Naive thymus-derived CD4-positive, alpha-beta T cell (primary cell): ENCODE results near the gene GLRA1. TPM values are rescaled to one million over a fixed set of nuclear protein-coding genes. Genes with fewer than 3 reads are reported as not detected.

Experiments used
- ATAC-seq: fragments of 150-1000 bp; cut with Tn5 transposase; 2 replicates; pipeline ENCODE4 v1.10.0; 2021; ENCODE audit warnings: mild to moderate bottlenecking, moderate library complexity
- CTCF ChIA-PET: fragments of 350-600 bp; sonication (Branson Sonifier 250); formaldehyde crosslinking; loops from one replicate; lab custom pipeline; 2021; ENCODE audit warnings: antibody characterized with exemption; lab: Charles Lee
- POLR2A ChIA-PET: fragments of 350-600 bp; sonication (Branson Sonifier 250); formaldehyde crosslinking; loops from one replicate; lab custom pipeline; 2021; ENCODE audit warnings: antibody characterized with exemption, inconsistent platforms; lab: Charles Lee
- DNase-seq, 9 donors: peaks; one replicate each; pipeline versions ENCODE4 v3.0.0 to v3.0.0-alpha.2; 2020 to 2022; ENCODE audit warnings: mixed read lengths in 1 of 9
- H3K27ac ChIP-seq: one replicate; pipeline ENCODE4 v1.7.0; 2013; ENCODE audit warnings: mild to moderate bottlenecking, low read depth, low read length, moderate library complexity
- H3K27me3 ChIP-seq, 2 donors: one replicate each; pipeline ENCODE4 v1.7.0; 2013; ENCODE audit warnings: low read length in 2 of 2, mild to moderate bottlenecking in 2 of 2, moderate library complexity in 2 of 2; ENCODE audit not compliant: control insufficient read depth in 2 of 2, insufficient read depth in 2 of 2
- H3K36me3 ChIP-seq, 3 experiments: 1 replicate in 2 of 3; 2 replicates in 1 of 3; pipeline ENCODE4 v1.7.0; 2013; ENCODE audit warnings: low read length in 3 of 3, mild to moderate bottlenecking in 3 of 3, moderate library complexity in 1 of 3; ENCODE audit not compliant: insufficient read depth in 3 of 3, control insufficient read depth in 2 of 3
- H3K4me1 ChIP-seq, 2 donors: one replicate each; pipeline ENCODE4 v1.7.0; 2013; ENCODE audit warnings: low read length in 2 of 2, mild to moderate bottlenecking in 2 of 2, moderate library complexity in 1 of 2; ENCODE audit not compliant: control insufficient read depth in 2 of 2, insufficient read depth in 2 of 2
- H3K4me3 ChIP-seq: 2 replicates; pipeline ENCODE4 v1.7.0; 2013; ENCODE audit warnings: mild to moderate bottlenecking, low read length
- H3K9me3 ChIP-seq, 3 experiments: 1 replicate in 2 of 3; 2 replicates in 1 of 3; pipeline ENCODE4 v1.7.0; 2013; ENCODE audit warnings: low read length in 3 of 3; ENCODE audit not compliant: control insufficient read depth in 2 of 3
- H3K27ac Mint-ChIP-seq, 9 donors: one replicate each; pipeline ENCODE4 v1.8.0; 2020 to 2022; ENCODE audit warnings: mixed read lengths in 9 of 9, mild to moderate bottlenecking in 8 of 9, moderate library complexity in 5 of 9, inconsistent platforms in 2 of 9
- H3K27me3 Mint-ChIP-seq, 5 donors: one replicate each; pipeline ENCODE4 v1.8.0; 2021 to 2022; ENCODE audit warnings: mixed read lengths in 5 of 5, mild to moderate bottlenecking in 1 of 5
- H3K36me3 Mint-ChIP-seq, 5 donors: one replicate each; pipeline ENCODE4 v1.8.0; 2020 to 2022; ENCODE audit warnings: mixed read lengths in 5 of 5, mild to moderate bottlenecking in 3 of 5, inconsistent platforms in 1 of 5
- H3K4me1 Mint-ChIP-seq, 7 donors: one replicate each; pipeline ENCODE4 v1.8.0; 2020 to 2022; ENCODE audit warnings: mixed read lengths in 7 of 7, mild to moderate bottlenecking in 3 of 7, inconsistent platforms in 1 of 7
- H3K4me3 Mint-ChIP-seq, 10 donors: one replicate each; pipeline ENCODE4 v1.8.0; 2020 to 2022; ENCODE audit warnings: mild to moderate bottlenecking in 10 of 10, mixed read lengths in 10 of 10, moderate library complexity in 6 of 10, inconsistent platforms in 2 of 10
- H3K9me3 Mint-ChIP-seq, 11 donors: one replicate each; pipeline ENCODE4 v1.8.0; 2020 to 2022; ENCODE audit warnings: mixed read lengths in 11 of 11, mild to moderate bottlenecking in 4 of 11, inconsistent platforms in 1 of 11, moderate library complexity in 1 of 11
- intact Hi-C, 2 donors: fragments of 100-400 bp; cut with micrococcal nuclease; formaldehyde crosslinking; loops; one replicate each; pipeline ENCODE4 v1.15.1; 2023
- polyA plus RNA-seq, 2 donors: library from polyadenylated mRNA; unstranded; fragments of 300-500 nt; fragmentation: Illumina TruSeq; gene quantifications; one replicate each; pipeline ENCODE4 v1.2.3, GENCODE V29; 2021
- total RNA-seq, 6 experiments: library from RNA in 5 of 6; stranded (reverse) in 5 of 6; gene quantifications; 1 replicate in 5 of 6; 2 replicates in 1 of 6; pipeline ENCODE4 v1.2.3 and lab custom pipeline; 2021 to 2026

GLRA1 gene
- total and polyA plus RNA-seq, 7 experiments from 2014 or later: not detected

DNA sequence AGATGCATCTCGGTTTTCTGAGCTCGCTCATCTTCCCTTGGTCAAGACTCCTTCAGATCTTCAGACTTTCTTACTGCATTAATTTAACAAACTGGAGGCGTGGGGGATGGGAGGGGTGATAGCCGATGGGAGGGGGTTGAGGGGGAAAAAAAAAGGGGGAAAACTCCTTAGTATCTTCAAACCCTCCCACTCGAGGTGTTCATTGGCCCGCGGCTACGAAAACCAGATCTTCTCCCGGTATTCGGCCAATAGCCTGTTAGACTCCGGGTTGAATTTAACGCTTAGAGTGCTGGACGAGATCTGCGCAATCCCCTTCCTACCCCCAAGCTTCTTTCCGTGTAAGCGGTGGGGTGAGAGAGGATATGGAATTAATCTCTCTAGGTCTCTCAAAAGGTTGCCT, 689 bp upstream of the GLRA1 start:
- peaks cover 0 to 36% (median 12%) of the 10 kb centered on the region in 11 donors for H3K9me3 Mint-ChIP-seq
- DNase-seq: no peak
- intact Hi-C loops: no loop called here
- H3K36me3 Mint-ChIP-seq: peaks cover 0 to 5% (median 3%) of the 10 kb centered on the region in 5 donors
- Histone ChIP-seq H3K27ac (no peak overlapping the region), H3K4me1 (no peaks in the 10 kb centered on the region), H3K4me3 (no peak overlapping the region), H3K27me3 (peaks cover 0 to 10% of the 10 kb centered on the region in 2 donors), H3K9me3 (no peaks in the 10 kb centered on the region), H3K36me3 (no peaks in the 10 kb centered on the region)
- H3K4me1 Mint-ChIP-seq: peaks cover 0 to 7% (median 0%) of the 10 kb centered on the region in 7 donors
- H3K27me3 Mint-ChIP-seq: peaks cover 19 to 68% (median 45%) of the 10 kb centered on the region in 5 donors
- H3K4me3 Mint-ChIP-seq: no peak overlapping the region
- POLR2A ChIA-PET: no interaction called here
- CTCF ChIA-PET: no interaction called here
- H3K27ac Mint-ChIP-seq: no peak overlapping the region
- ATAC-seq: no peak

DNA sequence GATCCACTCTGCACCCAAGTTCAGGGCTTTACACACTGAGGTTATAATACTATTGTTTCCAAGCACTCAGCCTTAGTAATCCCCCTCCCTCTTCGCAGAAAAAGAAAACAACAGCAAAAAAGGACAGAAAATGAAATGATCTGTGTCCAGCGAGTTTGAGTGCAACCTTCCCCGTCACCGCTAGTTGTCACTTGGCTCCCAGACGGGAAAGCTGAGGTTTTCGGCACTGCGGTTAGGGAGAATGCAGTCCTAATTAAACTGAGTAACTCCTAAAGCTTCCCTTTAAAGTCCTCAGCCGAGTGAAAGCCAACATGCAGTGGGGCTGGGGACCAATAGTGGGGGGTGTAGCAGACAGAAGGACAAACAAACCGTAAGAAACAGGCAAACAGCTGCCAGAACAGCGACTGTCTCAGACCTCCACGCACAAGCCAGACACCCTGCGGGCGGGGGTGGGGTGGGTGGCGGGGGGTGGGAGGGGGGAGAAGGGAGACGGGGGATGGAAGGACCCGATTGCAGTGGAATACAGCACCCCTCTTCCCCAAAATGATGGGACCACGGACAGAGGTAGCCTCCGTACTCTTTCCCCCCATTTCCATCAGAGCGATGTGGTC, 680 bp downstream of the GLRA1 start:
- Histone ChIP-seq H3K4me3 (no peak overlapping the region), H3K27me3 (peaks cover 0 to 10% of the 10 kb centered on the region in 2 donors), H3K9me3 (no peaks in the 10 kb centered on the region), H3K27ac (no peak overlapping the region), H3K36me3 (no peaks in the 10 kb centered on the region), H3K4me1 (no peaks in the 10 kb centered on the region)
- H3K4me1 Mint-ChIP-seq: peaks cover 0 to 7% (median 0%) of the 10 kb centered on the region in 7 donors
- no peak overlapping the region for H3K27ac Mint-ChIP-seq
- peaks cover 0 to 4% (median 0%) of the 10 kb centered on the region in 5 donors for H3K36me3 Mint-ChIP-seq
- peaks cover 19 to 68% (median 45%) of the 10 kb centered on the region in 5 donors for H3K27me3 Mint-ChIP-seq
- H3K4me3 Mint-ChIP-seq: no peak overlapping the region
- intact Hi-C loops: no loop called here
- ATAC-seq (no peak), DNase-seq (no peak)
- H3K9me3 Mint-ChIP-seq: peaks cover 0 to 33% (median 12%) of the 10 kb centered on the region in 11 donors
- ChIA-PET CTCF (no interaction called here), POLR2A (no interaction called here)

DNA sequence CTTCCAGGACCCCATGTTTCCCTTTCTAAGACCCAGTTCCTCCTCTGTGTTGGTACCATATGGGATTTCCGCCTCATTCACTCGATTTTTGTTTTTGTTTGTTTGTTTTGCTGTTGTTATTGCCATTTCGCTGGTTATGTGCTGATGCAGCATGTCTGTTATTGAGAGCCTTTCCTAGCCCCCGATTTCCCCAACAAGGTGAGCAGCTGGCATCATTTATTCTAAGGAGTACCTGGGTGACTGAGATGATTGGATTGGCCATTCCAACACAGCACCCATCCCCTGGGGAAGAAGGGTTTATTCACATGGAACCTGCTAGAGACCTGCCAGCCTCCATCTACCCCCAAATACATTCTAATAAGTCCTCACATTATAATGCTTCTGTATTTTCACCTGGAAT, 2.7 kb downstream of the GLRA1 start:
- Histone ChIP-seq H3K27me3 (peaks cover 0 to 10% of the 10 kb centered on the region in 2 donors), H3K36me3 (no peaks in the 10 kb centered on the region), H3K4me1 (no peaks in the 10 kb centered on the region), H3K27ac (no peak overlapping the region), H3K4me3 (no peak overlapping the region), H3K9me3 (no peaks in the 10 kb centered on the region)
- H3K4me3 Mint-ChIP-seq: no peak overlapping the region
- DNase-seq (no peak), ATAC-seq (no peak)
- H3K9me3 Mint-ChIP-seq: peaks cover 0 to 22% (median 8%) of the 10 kb centered on the region in 11 donors
- ChIA-PET POLR2A (no interaction called here), CTCF (no interaction called here)
- intact Hi-C loops: no loop called here
- peaks cover 0 to 7% (median 0%) of the 10 kb centered on the region in 7 donors for H3K4me1 Mint-ChIP-seq
- H3K36me3 Mint-ChIP-seq: peaks cover 0 to 4% (median 0%) of the 10 kb centered on the region in 5 donors
- no peak overlapping the region for H3K27ac Mint-ChIP-seq
- peaks cover 21 to 52% (median 32%) of the 10 kb centered on the region in 5 donors for H3K27me3 Mint-ChIP-seq

DNA sequence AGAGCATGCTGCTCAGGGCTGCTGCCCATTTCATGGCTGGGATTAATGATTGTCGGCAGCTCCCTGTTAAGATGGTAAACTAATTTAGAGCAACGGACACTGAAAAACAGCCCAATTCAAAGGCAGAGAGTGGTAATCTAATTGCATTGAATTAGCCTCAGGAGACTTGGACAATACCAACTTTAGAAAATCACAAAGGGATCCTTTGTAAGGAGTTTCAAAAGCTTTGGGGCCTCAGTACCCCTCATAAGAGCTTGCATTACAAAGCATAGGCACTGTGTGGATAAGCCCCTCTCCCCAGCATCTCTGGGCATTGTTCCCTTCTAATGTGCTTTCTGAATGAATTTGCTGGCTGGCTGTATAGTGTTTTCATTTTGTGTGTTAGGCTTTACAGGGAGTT, 6.7 kb downstream of the GLRA1 start:
- Histone ChIP-seq H3K4me3 (no peak overlapping the region), H3K4me1 (no peaks in the 10 kb centered on the region), H3K36me3 (no peaks in the 10 kb centered on the region), H3K27ac (no peak overlapping the region), H3K9me3 (no peaks in the 10 kb centered on the region), H3K27me3 (no peaks in the 10 kb centered on the region)
- peaks cover 0 to 4% (median 0%) of the 10 kb centered on the region in 7 donors for H3K4me1 Mint-ChIP-seq
- peaks cover 0 to 4% (median 0%) of the 10 kb centered on the region in 5 donors for H3K36me3 Mint-ChIP-seq
- DNase-seq: no peak
- no peak overlapping the region for H3K27ac Mint-ChIP-seq
- ChIA-PET POLR2A (no interaction called here), CTCF (no interaction called here)
- intact Hi-C loops: loop anchor here in 1 of 2 donors (10.0 kb wide), 1 partner anchor 227 kb away; no protein-coding TSS in a partner anchor
- peaks cover 2 to 20% (median 16%) of the 10 kb centered on the region in 5 donors for H3K27me3 Mint-ChIP-seq
- no peak overlapping the region for H3K4me3 Mint-ChIP-seq
- ATAC-seq: no peak
- H3K9me3 Mint-ChIP-seq: peaks cover 0 to 9% (median 0%) of the 10 kb centered on the region in 11 donors

DNA sequence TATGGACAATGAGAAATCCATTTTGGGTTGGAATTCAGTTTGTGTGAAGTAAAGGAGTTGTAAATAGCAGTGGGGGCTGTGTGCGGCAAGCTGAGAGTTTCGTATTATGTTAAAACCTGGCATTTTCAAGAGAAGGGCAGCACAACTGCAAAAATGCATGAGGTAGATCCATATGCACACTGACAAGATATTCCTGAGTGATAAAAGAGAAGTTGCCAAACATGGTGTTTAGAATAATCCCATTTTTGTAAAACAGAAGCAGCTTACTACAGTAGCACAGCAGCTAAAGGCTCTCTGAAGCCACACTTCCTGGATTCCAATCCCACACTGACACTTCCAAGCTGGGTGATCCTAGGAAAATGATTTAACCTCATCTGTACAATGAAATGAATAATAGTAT, 11.2 kb downstream of the GLRA1 start:
- CTCF ChIA-PET: no interaction called here

DNA sequence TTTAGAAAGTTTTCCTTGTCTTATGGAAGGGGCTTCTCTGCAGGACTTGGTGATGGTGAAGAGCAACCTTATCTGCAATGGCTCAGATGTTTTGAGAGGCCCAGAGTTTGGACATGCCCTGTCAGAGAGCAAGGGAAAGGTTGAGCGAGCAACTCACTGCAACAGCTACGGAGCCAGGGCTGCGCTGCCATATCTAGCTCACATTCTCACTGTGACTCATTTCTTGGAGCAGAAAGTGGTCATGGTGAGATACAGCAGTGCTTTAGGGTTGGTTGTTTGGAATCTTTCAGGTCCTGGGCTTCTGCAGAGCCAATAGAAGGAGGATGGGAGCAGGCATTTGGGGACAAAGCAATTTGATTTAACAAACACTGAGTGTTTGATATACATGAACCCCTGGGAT, 12.3 kb downstream of the GLRA1 start:
- intact Hi-C loops: loop anchor here in 1 of 2 donors (10.0 kb wide), 1 partner anchor 232 kb away; no protein-coding TSS in a partner anchor
- CTCF ChIA-PET: no interaction called here
- H3K9me3 Mint-ChIP-seq: no peaks in the 10 kb centered on the region
- H3K4me3 ChIP-seq: no peak overlapping the region
- H3K36me3 Mint-ChIP-seq: peaks cover 0 to 4% (median 0%) of the 10 kb centered on the region in 5 donors
- H3K27me3 Mint-ChIP-seq: peaks cover 0 to 18% (median 6%) of the 10 kb centered on the region in 5 donors
- H3K27me3 ChIP-seq: no peaks in the 10 kb centered on the region
- no peak overlapping the region for H3K4me3 Mint-ChIP-seq
- no peaks in the 10 kb centered on the region for H3K4me1 ChIP-seq
- ATAC-seq (no peak), DNase-seq (no peak)
- peaks cover 0 to 4% (median 0%) of the 10 kb centered on the region in 7 donors for H3K4me1 Mint-ChIP-seq
- no peak overlapping the region for H3K27ac ChIP-seq
- H3K36me3 ChIP-seq: no peaks in the 10 kb centered on the region
- POLR2A ChIA-PET: no interaction called here
- H3K27ac Mint-ChIP-seq: no peak overlapping the region
- H3K9me3 ChIP-seq: no peaks in the 10 kb centered on the region

More for the DNA sequence above, 11.2 kb downstream of the GLRA1 start:
- no peaks in the 10 kb centered on the region for H3K36me3 ChIP-seq
- no peaks in the 10 kb centered on the region for H3K9me3 ChIP-seq
- no peak overlapping the region for H3K27ac ChIP-seq
- peaks cover 0 to 4% (median 0%) of the 10 kb centered on the region in 7 donors for H3K4me1 Mint-ChIP-seq
- H3K27ac Mint-ChIP-seq: no peak overlapping the region
- POLR2A ChIA-PET: no interaction called here
- intact Hi-C loops: loop anchor here in 1 of 2 donors (10.0 kb wide), 1 partner anchor 231 kb away; no protein-coding TSS in a partner anchor
- DNase-seq (no peak), ATAC-seq (no peak)
- H3K4me3 ChIP-seq: no peak overlapping the region
- peaks cover 0 to 4% (median 0%) of the 10 kb centered on the region in 5 donors for H3K36me3 Mint-ChIP-seq
- no peak overlapping the region for H3K4me3 Mint-ChIP-seq
- H3K4me1 ChIP-seq: no peaks in the 10 kb centered on the region
- no peaks in the 10 kb centered on the region for H3K9me3 Mint-ChIP-seq
- no peaks in the 10 kb centered on the region for H3K27me3 ChIP-seq
- H3K27me3 Mint-ChIP-seq: peaks cover 0 to 15% (median 7%) of the 10 kb centered on the region in 5 donors
